ENCODE results near the gene WNT10A.
"Not testable (repeated sequence)": the region's sequence is repeated elsewhere in the genome, so short reads cannot be mapped to it uniquely, and the experiment has no call there.

Gene WNT10A

DNA sequence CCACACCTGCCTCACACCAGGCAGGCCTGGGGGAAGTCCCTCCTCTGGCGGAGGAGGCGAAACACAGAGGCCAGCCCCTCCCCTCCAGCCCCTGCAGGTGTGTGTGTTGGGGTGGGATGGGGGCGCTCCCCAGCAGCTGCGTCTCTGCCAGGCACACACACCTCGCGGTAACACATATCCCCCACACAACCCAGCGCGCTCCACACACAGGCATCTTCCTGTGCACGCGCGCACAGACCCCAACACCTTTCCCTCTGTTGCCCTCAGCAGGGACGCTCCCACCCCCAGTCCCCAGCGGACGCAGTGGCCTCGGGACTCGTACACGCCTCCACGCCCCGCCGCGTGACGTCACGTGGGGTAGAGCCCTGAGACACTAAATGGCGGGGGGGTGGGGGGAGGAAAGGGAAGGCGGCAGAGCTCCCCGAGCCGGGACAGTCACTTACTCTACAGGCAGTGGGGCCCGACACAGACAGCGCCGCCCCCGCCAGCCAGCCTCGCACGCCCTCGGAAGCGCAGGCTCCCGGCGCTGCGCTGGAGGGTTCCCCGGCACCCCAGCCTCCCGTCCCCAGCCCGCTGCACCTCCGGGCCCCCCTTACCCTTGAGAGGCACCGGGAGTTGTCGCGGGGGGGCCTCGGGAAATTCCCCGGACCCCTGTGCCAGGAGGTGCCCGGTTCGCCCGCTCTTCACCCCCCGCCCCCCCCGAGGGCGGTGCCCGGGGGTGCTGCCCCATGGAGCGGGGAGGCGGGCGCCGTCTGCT lies at the start of gene WNT10A:
Gene WNT10A, plus strand, starts transcription at position 751 of the 757 bp plus-strand sequence. CDS start 144 bp downstream, outside the sequence.
- DNase-seq (ENCODE audit: low read depth in 2 of 2), result peak in 1 of 2 donors; percentile 65

DNA sequence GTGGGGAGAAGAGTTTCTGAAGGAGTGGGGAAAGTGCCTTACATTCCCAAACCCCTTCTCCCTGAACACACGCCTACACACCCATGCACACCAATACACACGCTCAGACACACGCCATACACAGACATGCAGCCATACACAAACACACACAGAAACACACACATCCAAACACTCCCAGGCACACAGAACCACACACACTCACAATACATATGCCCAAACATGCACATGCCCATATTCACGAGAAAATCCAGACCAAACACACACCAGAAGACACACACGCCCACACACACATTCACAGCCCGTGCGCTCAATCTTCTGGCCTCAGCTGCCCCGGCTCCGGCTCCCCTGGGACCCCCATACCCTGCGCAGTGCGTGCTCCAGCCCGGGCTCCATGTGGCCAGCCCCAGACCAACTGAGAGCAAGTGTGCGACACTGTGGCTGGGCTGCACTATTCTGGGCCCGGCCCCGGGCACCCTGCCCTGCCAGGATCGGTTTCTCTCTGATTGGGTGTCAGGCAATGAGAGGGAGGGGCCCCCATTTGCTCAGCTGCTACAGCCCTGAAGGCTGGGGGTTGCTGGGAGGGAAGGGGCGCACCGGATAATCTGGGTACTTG lies 49.2 kb upstream of the WNT10A start, which contains the start of gene PRKAG3:
Gene PRKAG3, minus strand, starts transcription at position 426 of the 613 bp plus-strand sequence.
- DNase-seq (ENCODE audit: low read depth in 2 of 2), result no peak

DNA sequence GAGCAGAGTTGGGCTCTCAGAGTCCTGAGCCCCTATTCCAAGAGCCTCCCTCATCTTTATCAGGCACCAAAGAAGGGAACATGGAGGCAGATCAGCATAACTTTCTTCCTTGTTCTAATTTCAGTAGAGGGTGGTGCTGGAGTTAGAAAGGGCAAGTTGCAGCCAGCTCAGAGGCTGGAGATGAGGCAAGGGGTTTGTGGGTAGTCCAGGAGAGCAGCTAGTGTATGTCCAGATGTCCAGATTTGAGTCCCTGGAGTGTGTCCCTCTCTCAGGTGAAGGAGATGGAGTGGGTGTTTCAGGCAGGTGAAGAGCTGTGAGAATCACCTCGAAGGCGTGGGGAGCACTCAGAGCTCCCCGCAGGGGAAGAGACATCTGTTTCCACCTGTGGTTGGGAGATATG lies 48.6 kb upstream of the WNT10A start:
- no peak for DNase-seq (ENCODE audit: low read depth in 2 of 2)

- DNase-seq (ENCODE audit: low read depth in 2 of 2), result no peak
These were observed 48.1 kb upstream of the WNT10A start for GRCh38 chr2:218832520-218832919.

DNA sequence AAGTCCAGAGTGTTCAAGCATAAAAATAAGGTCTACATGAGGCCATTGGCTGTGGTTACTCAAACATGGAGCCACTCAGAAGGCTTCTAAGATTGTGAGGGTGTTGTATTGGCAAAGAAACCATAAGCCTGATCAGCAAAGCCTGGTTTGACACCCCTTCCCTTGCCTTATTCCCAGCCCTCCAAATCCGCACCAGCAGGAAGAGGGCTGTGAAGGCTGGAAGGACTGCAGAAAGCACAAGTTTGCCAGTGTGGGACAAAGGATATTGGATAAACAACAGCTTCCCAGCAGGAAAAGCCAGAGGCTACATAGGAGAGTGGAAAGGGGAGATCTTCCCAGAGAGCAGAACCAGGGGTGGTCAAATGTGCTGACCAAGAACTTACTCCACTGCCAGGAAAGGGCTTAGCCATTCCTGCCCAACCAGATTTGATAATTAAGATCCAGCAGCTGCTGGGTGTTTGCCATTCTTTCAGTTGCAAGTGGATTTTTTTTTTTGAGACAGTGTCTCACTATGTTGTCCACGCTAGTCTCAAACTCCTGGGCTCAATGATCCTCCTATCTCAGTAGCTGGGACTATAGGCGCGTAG lies 47.5 kb upstream of the WNT10A start:
- DNase-seq (ENCODE audit: low read depth in 2 of 2), result no peak

DNA sequence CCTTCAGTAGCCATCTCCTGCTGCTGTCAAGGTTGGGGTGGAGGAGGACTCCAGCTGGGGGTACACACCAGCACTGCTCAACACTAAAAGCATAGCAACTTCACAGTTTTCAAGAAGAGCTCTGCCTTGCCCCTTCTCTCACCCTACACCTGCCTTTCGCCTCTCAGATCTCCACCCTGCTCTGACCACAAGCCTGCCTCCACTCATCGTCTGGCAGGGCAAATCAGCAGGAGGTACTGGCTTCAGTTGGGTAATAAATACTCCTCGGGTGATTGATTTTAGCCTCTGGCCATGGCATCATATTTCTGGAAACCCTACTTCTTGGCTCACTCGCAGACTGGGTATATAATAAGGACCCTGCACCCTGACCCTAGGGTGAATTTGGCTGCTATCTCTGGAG lies 46.0 kb upstream of the WNT10A start:
- DNase-seq (ENCODE audit: low read depth in 2 of 2), result no peak

DNA sequence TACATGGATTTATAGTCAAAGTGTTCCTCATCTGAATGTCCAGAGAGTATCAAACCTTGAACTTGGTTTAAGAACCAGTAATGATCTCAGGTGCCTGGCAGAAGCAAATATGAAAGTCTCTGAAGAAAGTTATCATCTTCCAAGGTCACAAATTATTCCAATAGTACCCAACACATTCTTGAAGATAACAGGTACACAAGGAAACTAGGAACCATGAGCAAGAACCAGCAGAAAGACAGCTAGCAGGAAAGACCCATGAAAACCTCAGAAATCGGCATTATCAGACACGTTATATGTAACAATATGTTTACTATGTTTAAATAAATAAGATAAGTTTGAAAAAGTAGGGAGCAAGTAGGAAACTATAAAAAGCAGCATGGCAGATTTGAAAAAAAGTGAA lies 43.2 kb upstream of the WNT10A start:
- no peak for DNase-seq (ENCODE audit: low read depth in 2 of 2)

GRCh38 chr2:218839430-218839829 lies 41.2 kb upstream of the WNT10A start:
- DNase-seq (ENCODE audit: low read depth in 2 of 2), result no peak

- no peak for DNase-seq (ENCODE audit: low read depth in 2 of 2)
These were observed 40.8 kb upstream of the WNT10A start for GRCh38 chr2:218839888-218840287.

DNA sequence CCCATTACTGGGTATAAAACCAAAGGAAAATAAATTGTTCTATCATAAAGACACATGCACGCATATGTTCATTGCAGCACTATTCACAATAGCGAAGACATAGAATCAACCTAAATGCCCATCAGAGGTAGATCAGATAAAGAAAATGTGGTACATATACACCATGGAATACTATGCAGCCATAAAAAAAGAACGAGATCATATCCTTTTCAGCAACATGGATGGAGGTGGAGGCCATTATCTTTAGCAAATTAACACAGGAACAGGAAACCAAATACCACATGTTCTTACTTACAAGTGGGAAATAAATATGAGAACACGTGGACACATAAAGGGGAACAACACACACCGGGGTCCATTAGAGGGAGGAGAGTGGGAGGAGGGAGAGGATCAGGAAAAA lies 36.3 kb upstream of the WNT10A start:
- DNase-seq (ENCODE audit: low read depth in 2 of 2), result not testable (repeated sequence)

- not testable (repeated sequence) for DNase-seq (ENCODE audit: low read depth in 2 of 2)
These were observed 33.7 kb upstream of the WNT10A start for GRCh38 chr2:218846963-218847362.

- DNase-seq (ENCODE audit: low read depth in 2 of 2), result no peak
These were observed 30.9 kb upstream of the WNT10A start for GRCh38 chr2:218849721-218850120.

- DNase-seq (ENCODE audit: low read depth in 2 of 2), result no peak
These were observed 29.9 kb upstream of the WNT10A start for GRCh38 chr2:218850796-218851195.

DNA sequence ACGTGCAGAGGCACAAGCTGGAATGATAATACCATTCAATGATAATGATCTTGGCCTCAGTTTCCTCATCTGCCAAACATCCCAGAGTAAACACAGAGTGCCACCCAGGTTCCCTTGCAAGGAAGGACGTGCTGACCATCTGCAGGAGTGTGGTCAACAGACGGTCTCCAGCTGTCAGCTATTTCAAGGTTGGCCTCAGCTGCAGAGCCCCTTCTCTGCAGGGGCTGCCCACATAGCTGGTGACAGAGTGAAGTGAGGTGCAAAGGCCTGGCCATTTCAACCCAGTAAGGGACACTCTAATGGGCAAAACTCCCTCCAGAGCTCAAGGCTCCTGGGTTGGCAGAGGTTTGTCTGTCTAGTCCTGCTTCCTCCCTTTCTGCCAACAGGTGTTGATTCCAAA lies 29.4 kb upstream of the WNT10A start:
- DNase-seq (ENCODE audit: low read depth in 2 of 2), result no peak

- peak in 1 of 2 donors; percentile 51 for DNase-seq (ENCODE audit: low read depth in 2 of 2)
These were observed 27.6 kb upstream of the WNT10A start for GRCh38 chr2:218852911-218853667.

DNA sequence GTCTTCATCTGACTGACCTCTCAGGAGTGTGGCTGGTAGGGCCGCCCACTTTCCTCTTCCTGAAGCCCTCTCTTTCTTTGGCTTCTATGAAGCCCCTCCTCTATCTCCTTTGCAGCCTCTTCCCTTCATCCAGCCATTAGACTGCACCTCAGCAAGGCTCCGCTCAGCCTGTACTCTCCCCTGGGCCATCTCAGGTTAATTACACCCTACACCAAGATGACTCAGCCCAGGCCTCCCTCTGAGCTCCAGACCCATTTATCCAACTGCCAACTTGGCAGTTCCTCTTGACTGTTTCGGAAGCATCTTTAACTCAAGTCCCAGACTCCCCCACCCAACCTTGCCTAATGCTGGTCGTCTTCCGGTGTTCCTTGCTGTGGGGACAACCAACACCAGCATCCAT lies 26.9 kb upstream of the WNT10A start:
- no peak for DNase-seq (ENCODE audit: low read depth in 2 of 2)

- DNase-seq (ENCODE audit: low read depth in 2 of 2), result no peak
These were observed 25.8 kb upstream of the WNT10A start for GRCh38 chr2:218854860-218855259.

DNA sequence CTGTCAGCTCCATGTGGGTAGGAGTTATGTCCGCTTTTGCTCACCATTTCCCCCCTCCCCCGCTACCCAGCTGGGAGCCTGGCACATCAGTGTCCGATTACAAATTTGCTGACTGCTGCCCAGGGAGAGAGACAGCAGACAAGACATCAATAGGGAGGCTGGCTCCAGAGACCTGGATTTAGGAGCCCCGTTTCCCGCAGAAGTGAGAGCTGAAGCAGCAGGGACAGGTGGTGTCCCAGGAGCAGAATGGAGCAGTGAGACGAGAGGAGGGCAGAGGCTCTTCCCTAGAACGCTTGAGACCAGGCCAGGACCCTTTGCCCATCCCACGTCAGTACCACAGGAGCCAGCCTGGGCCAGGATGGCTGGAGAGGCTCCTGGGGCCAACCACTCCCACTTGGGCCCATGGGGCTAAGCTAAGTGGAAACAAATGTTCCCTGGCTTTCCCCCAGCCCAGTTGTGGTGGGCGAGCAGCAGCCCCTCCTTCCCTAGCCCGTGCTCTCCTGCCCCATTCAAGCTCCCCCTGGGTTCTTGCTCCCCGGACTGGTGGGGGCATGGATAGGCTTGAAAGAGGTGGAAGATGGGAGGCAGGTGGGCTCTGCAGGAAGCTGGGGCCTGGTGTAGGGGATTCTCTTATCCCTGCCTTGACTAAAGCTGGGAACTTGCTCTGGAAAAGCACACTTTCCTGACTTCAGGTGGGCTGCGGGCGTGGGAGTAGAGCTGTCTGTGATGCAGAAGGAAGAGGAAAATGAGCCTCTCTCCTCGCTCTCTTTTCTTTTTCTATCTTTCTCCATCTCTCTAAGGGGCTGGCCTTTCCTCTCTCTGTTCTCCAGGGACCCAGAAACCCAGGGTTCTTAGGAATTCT lies 25.1 kb upstream of the WNT10A start:
- DNase-seq (ENCODE audit: low read depth in 2 of 2), result no peak

DNA sequence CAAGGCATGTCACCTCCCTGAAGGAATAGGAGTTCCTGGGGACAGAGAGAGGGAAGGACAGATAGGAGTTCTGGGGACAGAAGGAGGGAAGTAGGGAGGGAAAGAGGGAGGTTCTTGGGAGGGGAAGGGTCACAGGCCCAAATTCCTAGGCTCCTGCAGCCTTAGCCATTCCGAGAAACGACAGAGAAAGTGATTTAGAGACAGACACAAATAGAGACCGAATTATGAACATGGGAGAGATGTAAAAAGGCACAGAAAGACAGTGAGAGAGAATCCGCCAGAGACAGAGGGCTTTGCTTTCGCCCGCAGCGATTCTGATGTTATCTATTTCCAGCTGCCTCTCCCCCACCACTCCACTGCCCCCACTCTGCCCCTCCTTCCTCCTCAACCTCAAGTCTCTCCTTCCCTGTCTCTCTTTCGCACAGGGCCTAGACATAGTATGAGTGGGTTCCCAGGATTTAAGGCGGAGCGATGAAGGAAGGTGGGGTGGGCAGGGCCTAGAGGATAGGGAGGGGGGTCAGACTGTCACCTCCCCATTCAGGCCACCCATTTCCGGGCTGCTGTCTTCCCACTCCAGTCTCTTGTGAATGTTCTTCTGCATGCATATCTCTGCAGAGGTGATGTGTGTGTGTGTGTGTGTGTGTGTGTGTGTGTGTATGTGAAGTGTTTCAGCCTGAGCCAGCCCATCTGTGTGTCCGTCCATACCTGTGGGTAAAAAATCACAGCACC lies 24.3 kb upstream of the WNT10A start:
- DNase-seq (ENCODE audit: low read depth in 2 of 2), result no peak

GRCh38 chr2:218856896-218857243 lies 23.8 kb upstream of the WNT10A start:
- no peak for DNase-seq (ENCODE audit: low read depth in 2 of 2)
